PC-9 (cell line): ENCODE data around the gene PER1. TPM values are rescaled to one million over a fixed set of nuclear protein-coding genes. Genes with fewer than 3 reads are reported as not detected.
A peak's percentile ranks its signal among the peaks of the same experiment; 100 is the strongest.

Source experiments
- BruUV-seq: library from RNA; stranded (reverse); fragments of 400-500 nt; replicated peaks from 2 replicates; lab custom pipeline; 2021; lab: Mats Ljungman, UMichigan
- CTCF ChIA-PET: fragments of 300-600 bp; sonication (Branson Sonifier 250); formaldehyde crosslinking; loops from one replicate; lab custom pipeline; 2022; ENCODE audit warnings: antibody characterized with exemption; lab: Charles Lee
- POLR2A ChIA-PET: fragments of 300-600 bp; sonication (Branson Sonifier 250); formaldehyde crosslinking; loops from one replicate; lab custom pipeline; 2022; ENCODE audit warnings: antibody characterized with exemption; ENCODE audit not compliant: unreplicated experiment; lab: Charles Lee
- DNase-seq, 2 experiments: peaks; one replicate each; pipeline versions ENCODE4 v3.0.0 to v3.0.0-alpha.2; 2015 to 2022; ENCODE audit warnings: mixed read lengths in 1 of 2
- H2AFZ ChIP-seq: fragments of 200-600 bp; sonication (generic); 2 replicates; pipeline ENCODE4 v1.8.1; 2017; ENCODE audit warnings: antibody characterized with exemption
- H3F3A ChIP-seq: fragments of 200-600 bp; sonication (generic); 2 replicates; pipeline ENCODE4 v1.8.1; 2017; ENCODE audit warnings: antibody characterized with exemption, mild to moderate bottlenecking, low read depth; ENCODE audit not compliant: insufficient read depth
- H3K27ac ChIP-seq: fragments of 200-600 bp; sonication (generic); 2 replicates; pipeline ENCODE4 v1.6.1; 2016; ENCODE audit warnings: mixed run types
- H3K27me3 ChIP-seq: fragments of 200-600 bp; sonication (generic); 2 replicates; pipeline ENCODE4 v1.6.1; 2016; ENCODE audit warnings: low read depth, mixed run types; ENCODE audit not compliant: insufficient read depth
- H3K36me3 ChIP-seq: fragments of 200-600 bp; sonication (generic); 2 replicates; pipeline ENCODE4 v1.6.1; 2016; ENCODE audit warnings: low read depth, mixed run types
- H3K4me1 ChIP-seq: fragments of 200-600 bp; sonication (generic); replicated peaks from 2 replicates; pipeline ENCODE4 v1.6.1; 2016; ENCODE audit warnings: mixed run types; ENCODE audit not compliant: insufficient read depth
- H3K4me2 ChIP-seq: fragments of 200-600 bp; sonication (generic); 2 replicates; pipeline ENCODE4 v1.6.1; 2017; ENCODE audit warnings: mixed run types
- H3K4me3 ChIP-seq: fragments of 200-600 bp; sonication (generic); 2 replicates; pipeline ENCODE4 v1.6.1; 2016; ENCODE audit warnings: mixed run types
- H3K79me2 ChIP-seq: fragments of 200-600 bp; sonication (generic); 2 replicates; pipeline ENCODE4 v1.6.1; 2017; ENCODE audit warnings: low read depth, mixed run types
- H3K9me2 ChIP-seq: fragments of 200-600 bp; sonication (generic); 2 replicates; pipeline ENCODE4 v1.8.1; 2017; ENCODE audit warnings: mild to moderate bottlenecking; ENCODE audit not compliant: insufficient read depth
- H3K9me3 ChIP-seq: fragments of 200-600 bp; sonication (generic); 2 replicates; pipeline ENCODE4 v1.8.1; 2016; ENCODE audit warnings: low read depth; ENCODE audit not compliant: insufficient read depth
- H4K20me1 ChIP-seq: fragments of 200-600 bp; sonication (generic); 2 replicates; pipeline ENCODE4 v1.8.1; 2017; ENCODE audit not compliant: insufficient read depth
- CTCF ChIP-seq: fragments of 200-600 bp; sonication (generic); conservative IDR thresholded peaks from 2 replicates; pipeline ENCODE4 v1.6.1; 2017; ENCODE audit warnings: mixed run types, antibody characterized with exemption, mild to moderate bottlenecking, moderate library complexity
- EZH2 ChIP-seq: fragments of 200-600 bp; sonication (generic); IDR thresholded peaks from 2 replicates; pipeline ENCODE4 v1.8.0; 2017; ENCODE audit warnings: antibody characterized with exemption, low read depth
- intact Hi-C: fragments of 100-400 bp; cut with micrococcal nuclease; formaldehyde crosslinking; loops from one replicate; pipeline ENCODE4 v1.10.0; 2022; ENCODE audit not compliant: unreplicated experiment
- total RNA-seq: library from RNA; stranded (reverse); gene quantifications from 2 replicates; pipeline ENCODE4 v1.2.3, GENCODE V29; 2021

The PER1 gene
- total RNA-seq, 1 experiment from 2014 or later: 60.2 TPM

DNA sequence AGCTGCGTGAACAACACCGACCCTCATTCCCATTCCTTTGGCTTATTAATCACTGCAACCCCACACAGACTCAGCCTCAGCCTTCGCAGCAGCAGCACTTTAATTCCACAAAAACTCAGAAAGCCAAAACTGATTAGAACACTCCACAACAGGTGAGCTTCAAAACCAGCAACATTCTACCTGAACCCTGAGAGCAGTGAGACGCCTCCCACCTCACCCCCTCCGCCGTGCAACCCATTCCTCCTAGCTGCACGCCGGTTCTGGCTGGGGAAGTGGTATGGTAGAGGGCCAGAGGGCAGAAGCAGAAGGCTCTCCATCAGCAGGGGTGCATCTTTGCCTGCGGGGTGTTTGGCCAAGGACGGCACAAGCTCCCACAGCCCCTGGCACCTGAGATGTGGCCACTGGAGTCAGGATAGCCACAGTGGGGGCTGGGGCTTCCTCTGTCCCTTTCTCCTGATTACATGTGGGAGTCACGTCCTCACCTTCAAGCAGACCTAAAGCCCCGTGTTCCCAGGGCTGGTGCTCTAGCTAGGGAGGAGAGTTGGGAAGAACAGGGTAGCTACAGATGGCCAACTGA is 36.1 kb upstream of the PER1 start:
- no peak for DNase-seq
- H2AFZ ChIP-seq: no peak overlapping the region
- intact Hi-C loops: loop anchor here (10.0 kb wide), 1 partner anchor 196 kb away; the partner anchor contains the start of gene RPL26
- ChIA-PET CTCF (interaction anchor here (0.8 to 1.2 kb wide), 3 partner anchors 36 to 195 kb away, joined by 3 to 4 read pairs (median 3); no protein-coding TSS in a partner anchor), POLR2A (interaction anchor here (0.5 to 1.4 kb wide), 2 partner anchors 15 to 33 kb away, joined by 3 to 8 read pairs; no protein-coding TSS in a partner anchor)
- H3K27ac ChIP-seq: peak overlapping the region; percentile 86
- peak overlapping the region; percentile 85 for H3K4me2 ChIP-seq
- no peaks in the 10 kb centered on the region for H3K9me2 ChIP-seq
- H3K36me3 ChIP-seq: no peaks in the 10 kb centered on the region
- H3K27me3 ChIP-seq: no peaks in the 10 kb centered on the region
- peaks cover 12% of the 10 kb centered on the region for H3K4me1 ChIP-seq
- peak overlapping the region; percentile 86 for H3K4me3 ChIP-seq
- no peaks in the 10 kb centered on the region for H3K9me3 ChIP-seq
- TF ChIP-seq EZH2 (no peak), CTCF (no peak)
- peaks cover 11% of the 10 kb centered on the region for H3K79me2 ChIP-seq
- BruUV-seq: no TSS peak
- 0 out of 2 replicates have a peak, but pooled peaks cover 3% of the 10 kb centered on the region for H4K20me1 ChIP-seq
- H3F3A ChIP-seq: peaks cover 24% of the 10 kb centered on the region

DNA sequence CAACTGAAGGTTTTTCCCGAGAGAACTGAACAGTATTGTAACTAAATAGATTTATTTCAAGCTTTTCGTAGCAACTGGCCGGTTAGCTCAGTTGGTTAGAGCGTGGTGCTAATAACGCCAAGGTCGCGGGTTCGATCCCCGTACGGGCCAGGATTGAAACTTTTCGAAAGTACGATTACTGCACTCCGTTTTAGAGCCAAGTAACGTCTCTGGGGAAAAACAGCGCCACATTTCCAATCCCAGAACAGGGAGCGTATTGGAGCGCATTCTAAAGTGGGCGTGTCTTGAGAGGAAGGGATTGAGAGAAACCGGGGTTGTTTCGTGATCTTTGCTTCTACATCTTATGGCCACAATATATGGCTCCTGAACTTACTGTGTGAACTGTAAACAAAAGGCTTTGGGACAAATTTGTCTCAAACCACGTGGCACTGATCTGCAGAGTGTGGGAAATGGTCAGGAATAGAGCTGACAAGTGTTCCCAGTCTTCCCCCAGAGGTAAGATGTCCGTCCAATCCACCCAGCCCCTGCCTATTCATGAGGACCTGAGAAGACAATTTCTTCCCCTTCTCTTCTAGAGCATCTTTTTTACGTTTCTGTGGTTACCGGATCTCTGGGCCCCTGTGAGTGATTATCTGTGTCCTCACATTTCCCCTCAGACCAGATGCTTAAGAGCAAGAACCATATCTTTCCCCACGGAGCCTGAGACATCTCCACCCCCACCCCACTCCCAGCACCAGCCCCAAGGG is 35.5 kb upstream of the PER1 start:
- H3K27me3 ChIP-seq: no peaks in the 10 kb centered on the region
- intact Hi-C loops: loop anchor here (1.0 to 10.0 kb wide), 6 partner anchors 31 to 197 kb away; partner anchors contain the start of genes CTC1 and RPL26
- no peaks in the 10 kb centered on the region for H3K36me3 ChIP-seq
- peak; percentile 94 to 95 for DNase-seq
- peaks cover 24% of the 10 kb centered on the region for H3F3A ChIP-seq
- no peaks in the 10 kb centered on the region for H3K9me2 ChIP-seq
- H3K9me3 ChIP-seq: no peaks in the 10 kb centered on the region
- H3K27ac ChIP-seq: peak overlapping the region; percentile 86
- H3K4me3 ChIP-seq: peak overlapping the region; percentile 86; the same call in 1 of the 2 replicates
- 0 out of 2 replicates have a peak, but pooled peaks cover 3% of the 10 kb centered on the region for H4K20me1 ChIP-seq
- H3K4me1 ChIP-seq: peaks cover 12% of the 10 kb centered on the region
- TF ChIP-seq EZH2: no peak
- no peak for TF ChIP-seq CTCF
- H3K79me2 ChIP-seq: peaks cover 11% of the 10 kb centered on the region
- POLR2A ChIA-PET: interaction anchor here (0.5 to 1.4 kb wide), 6 partner anchors 14 to 197 kb away, joined by 3 to 8 read pairs (median 6); partner anchors contain the start of gene SLC25A35
- H3K4me2 ChIP-seq: peak overlapping the region; percentile 85
- no peak overlapping the region for H2AFZ ChIP-seq
- CTCF ChIA-PET: interaction anchor here (0.7 to 1.0 kb wide), 3 partner anchors 52 to 196 kb away, joined by 3 to 4 read pairs (median 3); no protein-coding TSS in a partner anchor
- TSS peak; percentile 100 for BruUV-seq
